Activated CD8-positive, alpha-beta memory T cell treated with anti-CD3 and anti-CD28 coated beads, Interleukin-2, amount 50 U/mL, for 24 hours (primary cell): ENCODE measurements around the gene STK11IP.
"Not testable (repeated sequence)": the region's sequence is repeated elsewhere in the genome, so short reads cannot be mapped to it uniquely, and the experiment has no call there.

Source experiments
- DNase-seq: peaks from one replicate; pipeline ENCODE4 v3.0.0-alpha.2; 2020; ENCODE audit errors: extremely low read depth

The STK11IP gene

GRCh38 chr2:219634951-219635751 lies 37.5 kb downstream of the STK11IP start:
- DNase-seq, result no peak

DNA sequence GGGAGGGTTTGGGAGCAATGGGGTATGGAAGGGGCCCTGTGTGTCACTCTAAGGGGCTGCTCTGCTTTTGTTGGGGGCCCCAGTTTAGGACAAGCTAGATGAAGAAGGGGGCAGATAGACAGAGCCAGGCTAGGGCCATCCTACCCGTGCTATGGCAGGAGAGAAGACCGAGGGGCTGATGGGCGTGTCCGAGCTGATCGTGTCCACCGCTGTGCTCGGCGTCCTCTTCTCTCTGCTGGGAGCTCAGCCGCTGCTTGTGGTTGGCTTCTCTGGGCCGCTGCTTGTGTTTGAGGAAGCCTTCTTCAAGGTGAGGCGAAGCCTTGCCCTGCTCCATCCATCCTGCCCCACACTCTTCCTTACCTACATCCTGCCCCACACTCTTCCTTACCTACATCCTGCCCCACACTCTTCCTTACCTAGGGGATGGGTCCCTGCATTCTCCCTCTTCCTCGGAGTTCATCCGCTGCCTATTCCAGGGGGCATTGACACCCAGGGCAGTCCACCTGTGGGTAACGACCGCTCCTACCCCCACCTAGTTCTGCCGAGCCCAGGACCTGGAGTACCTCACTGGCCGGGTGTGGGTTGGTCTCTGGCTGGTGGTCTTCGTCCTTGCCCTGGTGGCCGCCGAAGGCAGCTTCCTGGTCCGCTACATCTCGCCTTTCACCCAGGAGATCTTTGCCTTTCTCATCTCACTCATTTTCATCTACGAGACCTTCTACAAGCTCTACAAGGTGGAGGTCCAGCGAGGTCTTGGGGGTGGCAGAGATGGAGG lies 38.7 kb downstream of the STK11IP start:
- DNase-seq, result no peak

DNA sequence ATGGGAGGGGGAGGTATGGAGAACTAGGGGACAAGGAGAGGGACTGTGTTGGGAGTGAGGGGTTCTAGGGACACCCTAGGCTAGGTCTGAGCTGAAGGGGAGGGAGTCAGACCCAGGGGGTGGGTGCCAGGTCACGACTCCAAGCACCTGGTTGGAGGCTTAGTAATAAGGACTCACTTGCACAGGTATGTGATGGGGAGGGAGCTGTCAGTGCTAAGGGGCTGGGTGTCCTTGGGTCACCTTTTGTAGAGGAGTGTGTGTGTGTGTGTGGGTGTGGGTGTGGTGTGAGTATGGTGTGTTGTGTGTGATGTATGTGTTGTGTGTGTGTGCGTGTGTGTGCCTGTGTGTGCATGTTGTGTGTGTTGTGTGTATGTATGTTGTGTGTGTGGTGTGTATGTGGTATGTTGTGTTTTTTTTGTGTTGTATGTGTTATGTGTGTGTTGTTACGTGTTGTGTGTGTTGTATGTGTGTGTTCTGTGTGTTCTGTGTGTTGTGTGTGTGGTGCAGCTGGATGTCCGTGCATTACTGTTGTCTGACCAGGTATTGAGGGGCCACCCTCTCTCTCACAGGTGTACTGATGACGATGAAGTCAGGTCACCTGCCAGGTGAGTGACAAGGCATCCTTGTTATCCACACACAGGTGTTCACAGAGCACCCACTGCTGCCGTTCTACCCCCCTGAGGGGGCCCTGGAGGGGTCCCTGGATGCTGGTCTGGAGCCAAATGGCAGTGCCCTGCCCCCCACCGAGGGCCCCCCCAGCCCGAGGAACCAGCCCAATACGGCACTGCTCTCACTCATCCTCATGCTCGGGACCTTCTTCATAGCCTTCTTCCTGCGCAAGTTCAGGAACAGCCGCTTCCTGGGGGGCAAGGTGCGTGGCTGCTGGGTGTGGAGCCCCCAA lies 39.5 kb downstream of the STK11IP start:
- DNase-seq, result no peak

DNA sequence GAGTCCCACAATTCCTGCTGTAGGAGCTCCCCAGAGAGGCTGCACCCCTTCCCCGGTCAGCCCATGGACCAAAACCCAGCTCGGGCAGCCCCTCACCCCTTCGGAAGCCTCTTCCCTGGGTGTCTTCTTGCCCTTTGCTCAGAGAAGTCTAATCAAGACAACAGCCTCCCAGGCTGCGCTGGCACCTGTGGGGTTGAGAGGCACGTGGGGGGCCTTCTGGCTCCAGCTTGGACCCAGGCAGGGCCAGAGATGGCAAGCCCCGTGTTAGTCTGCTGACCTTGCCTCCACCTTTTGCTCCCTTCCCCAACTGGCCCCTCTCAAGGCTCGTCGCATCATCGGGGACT lies 40.2 kb downstream of the STK11IP start:
- no peak for DNase-seq

DNA sequence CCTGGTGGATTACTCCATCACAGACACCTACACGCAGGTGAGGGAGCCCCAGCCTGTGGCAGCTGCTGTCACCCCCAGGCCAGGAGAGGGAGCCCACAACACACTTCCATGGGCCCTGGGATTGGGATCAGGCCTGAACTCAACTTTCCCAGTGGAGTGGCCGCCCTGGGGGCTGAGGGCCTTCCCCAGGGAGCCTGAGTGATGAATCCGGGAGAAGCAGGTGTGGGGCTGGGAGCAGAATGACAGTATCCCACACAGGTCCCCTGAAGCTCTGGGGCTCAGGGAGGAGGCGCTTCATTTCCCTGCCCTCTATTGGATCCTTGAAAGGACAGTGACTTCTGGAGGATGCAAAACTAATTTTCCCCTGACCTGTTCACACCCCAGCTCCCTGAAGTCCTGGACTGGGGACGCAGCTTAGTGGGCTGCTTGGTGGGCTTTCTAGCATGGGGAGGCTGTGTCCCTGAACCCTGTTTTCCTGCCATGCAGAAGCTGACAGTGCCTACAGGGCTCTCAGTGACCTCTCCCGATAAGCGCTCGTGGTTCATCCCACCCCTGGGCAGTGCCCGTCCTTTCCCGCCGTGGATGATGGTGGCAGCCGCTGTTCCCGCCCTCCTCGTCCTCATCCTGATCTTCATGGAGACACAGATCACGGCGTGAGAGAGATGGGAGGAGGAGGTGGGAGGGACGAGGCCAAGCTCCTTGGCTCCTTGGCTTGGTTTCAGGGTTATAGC lies 40.7 kb downstream of the STK11IP start:
- no peak for DNase-seq

DNA sequence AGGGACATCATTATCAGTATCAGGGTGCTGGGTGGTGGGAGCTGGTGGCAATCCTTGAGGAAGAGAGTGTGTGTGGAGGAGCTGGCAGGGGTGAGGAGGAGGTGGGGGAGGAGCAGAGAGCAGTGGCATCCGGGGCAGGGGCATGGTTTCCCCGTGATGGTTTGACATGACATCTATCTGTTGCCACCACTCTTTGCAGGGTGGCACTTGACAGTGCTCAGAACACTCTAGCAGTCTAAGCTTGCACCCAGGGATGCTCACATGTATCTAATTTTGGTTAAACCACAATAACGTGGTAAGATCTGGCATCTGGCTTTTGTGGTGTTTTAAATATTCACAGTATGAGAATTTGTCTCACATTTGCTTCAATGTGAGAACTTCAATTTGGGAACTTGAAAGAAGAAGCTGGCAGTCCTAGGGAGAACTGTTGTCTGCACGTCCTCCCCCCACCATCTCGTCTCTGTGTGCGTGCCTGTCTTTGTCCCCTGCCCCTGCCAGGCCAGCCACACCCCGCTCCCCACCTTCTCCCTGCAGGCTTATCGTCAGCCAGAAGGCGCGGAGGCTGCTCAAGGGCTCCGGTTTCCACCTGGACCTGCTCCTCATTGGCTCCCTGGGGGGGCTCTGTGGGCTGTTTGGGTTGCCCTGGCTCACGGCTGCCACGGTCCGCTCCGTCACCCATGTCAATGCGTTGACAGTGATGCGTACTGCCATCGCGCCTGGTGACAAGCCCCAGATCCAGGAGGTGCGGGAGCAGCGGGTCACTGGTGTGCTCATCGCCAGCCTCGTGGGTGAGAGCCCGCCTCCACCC lies 41.5 kb downstream of the STK11IP start:
- no peak for DNase-seq

GRCh38 chr2:219641390-219642068 lies 43.9 kb downstream of the STK11IP start:
- DNase-seq, result no peak

GRCh38 chr2:219642069-219642454 lies 44.4 kb downstream of the STK11IP start:
- DNase-seq, result no peak

GRCh38 chr2:219642465-219643083 lies 44.9 kb downstream of the STK11IP start:
- peak; percentile 87 for DNase-seq

DNA sequence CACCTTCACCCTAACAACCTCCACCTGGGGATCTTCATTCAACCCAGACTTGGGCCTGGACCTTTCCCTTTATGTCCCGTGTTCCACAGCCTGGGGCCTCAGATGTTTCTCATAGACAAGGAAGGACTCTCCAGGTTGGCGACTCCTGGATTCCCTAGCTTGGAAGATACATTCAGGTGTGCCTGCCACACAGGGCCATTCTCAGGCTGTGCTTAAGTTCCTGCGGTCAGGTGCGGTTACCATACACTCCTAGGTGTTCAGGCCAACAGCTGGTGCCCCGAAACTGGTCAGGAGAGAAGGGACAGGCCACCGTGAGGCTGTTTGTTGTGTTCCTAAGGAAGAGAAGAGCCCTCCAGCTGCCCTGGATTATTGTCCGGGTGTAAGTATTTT lies 45.4 kb downstream of the STK11IP start:
- no peak for DNase-seq

GRCh38 chr2:219643788-219644398 lies 46.2 kb downstream of the STK11IP start:
- DNase-seq, result no peak

GRCh38 chr2:219644801-219645480 lies 47.3 kb downstream of the STK11IP start:
- no peak for DNase-seq

DNA sequence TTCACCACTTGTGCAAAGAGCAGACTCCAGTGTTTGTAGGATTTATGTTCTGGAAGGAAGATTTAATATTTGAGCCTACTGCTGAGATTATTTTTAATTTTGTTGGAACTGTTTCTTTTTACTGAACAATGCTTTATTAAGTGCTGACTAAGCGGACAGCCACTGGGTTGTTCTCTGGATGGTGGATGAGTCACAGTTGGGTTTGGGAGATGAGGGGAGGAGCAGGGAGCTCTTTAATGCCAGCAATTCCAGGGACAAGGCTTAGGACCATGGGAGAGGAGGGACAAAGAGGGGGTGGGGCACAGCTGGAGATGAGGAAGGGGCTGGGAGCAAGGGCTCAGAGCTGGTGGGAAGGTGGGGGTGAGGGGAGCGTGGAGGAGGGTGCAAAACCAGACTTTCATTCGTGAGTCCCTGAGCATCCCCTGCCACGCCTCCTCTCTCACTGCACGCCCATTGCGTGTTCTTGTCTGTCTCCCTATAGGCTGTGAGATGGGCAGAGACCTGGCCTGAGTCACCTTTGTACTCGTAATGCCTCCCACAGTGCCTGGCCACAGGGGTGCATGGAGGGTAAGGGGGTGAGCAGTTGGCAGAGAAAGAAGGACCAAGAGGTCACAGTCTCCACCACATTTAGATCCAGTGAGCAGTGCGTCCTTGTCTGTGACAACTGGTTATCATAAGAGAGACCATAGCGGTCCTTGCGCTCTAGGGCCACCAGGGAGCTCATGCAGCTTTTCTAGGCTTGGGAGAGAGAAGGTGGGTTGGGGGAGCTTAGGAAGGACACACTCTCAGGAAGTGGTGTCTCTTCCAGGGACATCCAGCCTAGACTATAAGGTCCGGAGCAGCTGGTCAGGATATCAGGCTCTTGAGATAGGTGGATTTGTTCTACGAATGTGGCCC lies 48.2 kb downstream of the STK11IP start:
- no peak for DNase-seq

DNA sequence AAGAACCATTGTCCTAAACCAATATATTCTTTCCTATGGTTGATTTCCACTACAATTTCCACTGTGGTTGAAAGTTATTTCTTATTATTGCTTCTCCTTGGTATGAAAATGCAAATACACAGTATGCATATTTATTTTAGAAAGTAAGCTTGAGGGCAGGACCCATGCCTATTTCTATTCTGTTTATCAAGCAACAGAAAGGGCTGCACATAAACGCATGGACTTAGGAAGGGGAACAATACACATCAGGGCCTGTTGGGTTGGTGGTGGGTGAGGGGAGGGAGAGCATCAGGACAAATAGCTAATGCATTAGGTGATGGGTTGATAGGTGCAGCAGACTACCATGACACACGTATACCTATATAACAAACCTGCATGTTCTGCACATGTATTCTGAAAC lies 50.5 kb downstream of the STK11IP start:
- DNase-seq, result no peak

DNA sequence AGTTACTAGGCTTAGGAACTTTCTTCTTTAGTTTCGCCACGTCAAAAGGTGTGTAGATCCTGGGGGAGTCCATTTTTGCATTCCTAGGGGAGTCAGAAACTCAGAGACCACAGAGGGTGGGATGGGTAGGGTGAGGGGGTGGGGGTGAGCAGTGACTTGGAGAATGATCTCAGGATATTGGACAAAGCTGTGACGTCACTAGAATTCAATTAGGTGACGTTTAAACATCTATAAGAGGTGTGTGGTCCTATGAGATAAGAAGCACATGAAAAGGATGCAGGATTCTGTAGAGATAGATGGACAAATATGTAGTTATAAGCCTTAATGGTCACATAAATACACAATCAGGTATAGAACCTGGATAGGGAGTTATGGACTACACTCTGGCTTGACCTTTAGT lies 51.3 kb downstream of the STK11IP start:
- no peak for DNase-seq

DNA sequence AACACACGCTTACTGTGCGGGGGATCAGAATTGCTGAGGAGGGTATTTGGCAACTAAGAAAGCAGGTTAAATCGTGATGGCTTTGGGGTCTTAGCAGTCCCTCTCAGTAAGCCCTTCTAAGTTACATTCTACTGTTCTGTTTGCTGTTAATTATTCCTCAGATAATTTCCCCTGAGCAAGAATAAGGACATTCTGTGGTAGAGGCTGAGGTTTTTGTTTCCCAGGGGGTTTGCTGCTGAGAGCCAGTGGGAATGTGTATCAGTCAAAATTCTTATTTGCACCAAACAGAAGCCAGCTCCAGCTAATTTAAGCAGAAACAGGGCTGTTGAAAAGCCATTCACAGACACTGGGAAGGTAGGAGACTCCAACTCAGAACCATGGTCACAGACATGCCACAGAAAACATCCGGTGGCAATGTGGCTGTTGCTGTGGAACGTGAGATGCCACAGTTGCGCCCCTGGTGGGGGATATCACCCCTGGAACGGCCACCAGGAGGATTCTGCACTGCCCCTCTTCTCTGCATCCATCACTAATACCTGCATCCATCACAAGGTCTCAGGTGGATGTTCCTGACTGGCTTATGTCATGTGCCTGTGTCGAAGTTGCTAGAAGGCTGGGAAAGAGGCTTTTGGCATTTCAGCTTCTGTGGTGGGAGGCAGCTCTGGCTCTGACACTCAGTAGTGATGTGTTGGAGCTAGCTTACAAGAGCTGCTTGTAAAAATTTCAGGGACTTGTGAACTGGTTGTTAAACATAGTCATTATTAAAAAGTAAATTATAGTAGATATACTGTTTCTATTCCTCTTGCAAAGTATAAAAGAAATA lies 53.0 kb downstream of the STK11IP start:
- no peak for DNase-seq

GRCh38 chr2:219651656-219652055 lies 54.0 kb downstream of the STK11IP start:
- not testable (repeated sequence) for DNase-seq
